ES-I3 (cell line): Measurements from ENCODE around the gene LAMTOR5.

Source experiments
- H3K36me3 ChIP-seq: 2 replicates; pipeline ENCODE4 v1.6.1; 2013; ENCODE audit warnings: mild to moderate bottlenecking, low read length, control low read depth, moderate library complexity; ENCODE audit not compliant: insufficient read depth
- H3K4me1 ChIP-seq: 2 replicates; pipeline ENCODE4 v1.6.1; 2013; ENCODE audit warnings: mild to moderate bottlenecking, control low read depth, low read length; ENCODE audit not compliant: insufficient read depth
- H3K9ac ChIP-seq: 2 replicates; pipeline ENCODE4 v1.6.1; 2013; ENCODE audit warnings: low read depth, mild to moderate bottlenecking, low read length, moderate library complexity
- H3K9me3 ChIP-seq: 2 replicates; pipeline ENCODE4 v1.6.1; 2013; ENCODE audit warnings: mild to moderate bottlenecking, low read length, moderate library complexity; ENCODE audit not compliant: control insufficient read depth, insufficient read depth

LAMTOR5 gene

DNA sequence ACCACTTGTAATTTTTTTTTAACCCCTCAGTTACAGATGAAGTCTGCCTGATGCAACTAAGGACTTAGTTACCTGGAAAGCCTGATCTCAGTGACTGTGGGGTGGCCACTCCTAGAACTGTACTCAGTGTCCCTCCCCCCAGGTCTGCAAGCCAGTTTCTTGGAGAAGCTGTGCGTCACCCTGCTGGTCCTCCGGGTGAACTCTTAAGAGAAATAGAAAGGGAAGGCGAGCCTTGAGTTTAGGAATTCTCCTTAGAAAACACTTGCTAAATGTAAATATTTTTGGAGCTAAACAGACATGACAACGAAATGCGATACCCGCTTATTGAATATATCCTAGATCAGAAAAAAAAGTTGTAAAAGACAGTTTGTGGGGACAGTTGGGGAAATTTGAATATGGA, 17.4 kb downstream of the LAMTOR5 start:
- no peaks in the 10 kb centered on the region for H3K9me3 ChIP-seq
- H3K4me1 ChIP-seq = peaks cover 12% of the 10 kb centered on the region; the same call in 1 of the 2 replicates
- 0 out of 2 replicates have a peak, but pooled peaks cover 2% of the 10 kb centered on the region for H3K36me3 ChIP-seq
- H3K9ac ChIP-seq = no peak overlapping the region

DNA sequence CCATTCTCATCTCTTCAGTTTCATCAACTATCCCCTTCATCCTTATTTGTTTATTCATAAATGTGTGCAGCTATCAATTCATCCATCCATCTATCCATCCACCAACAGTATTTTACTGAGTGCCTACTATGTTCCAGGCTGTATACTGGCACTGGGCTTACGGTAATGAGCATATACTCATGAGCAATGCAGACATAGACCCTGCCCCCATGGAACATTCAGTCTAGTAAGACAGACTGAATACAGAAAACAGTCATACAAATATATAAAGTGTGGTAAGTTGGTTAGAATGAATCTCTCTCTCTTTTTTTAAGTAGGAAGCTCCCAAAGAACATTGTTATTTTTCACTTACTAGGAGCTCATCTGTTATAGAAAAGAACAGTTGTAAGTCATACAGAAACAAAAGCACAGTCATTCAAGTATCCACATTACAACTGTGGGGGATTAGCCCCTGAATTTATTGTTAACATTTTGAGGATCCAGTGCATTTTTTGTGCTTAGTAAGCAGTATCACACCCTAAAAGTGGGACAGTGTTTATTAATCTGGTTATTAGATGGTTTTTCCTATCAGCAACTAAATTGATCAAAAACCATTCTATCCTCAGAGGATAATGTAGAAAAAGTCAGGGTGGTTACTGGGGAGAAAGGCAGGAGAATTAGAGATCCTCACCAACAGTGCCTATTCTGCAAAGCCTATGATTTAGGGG, 20.3 kb downstream of the LAMTOR5 start:
- Histone ChIP-seq H3K36me3 (peaks cover 6% of the 10 kb centered on the region), H3K9me3 (no peaks in the 10 kb centered on the region), H3K9ac (no peak overlapping the region), H3K4me1 (peaks cover 12% of the 10 kb centered on the region; the same call in 1 of the 2 replicates)

DNA sequence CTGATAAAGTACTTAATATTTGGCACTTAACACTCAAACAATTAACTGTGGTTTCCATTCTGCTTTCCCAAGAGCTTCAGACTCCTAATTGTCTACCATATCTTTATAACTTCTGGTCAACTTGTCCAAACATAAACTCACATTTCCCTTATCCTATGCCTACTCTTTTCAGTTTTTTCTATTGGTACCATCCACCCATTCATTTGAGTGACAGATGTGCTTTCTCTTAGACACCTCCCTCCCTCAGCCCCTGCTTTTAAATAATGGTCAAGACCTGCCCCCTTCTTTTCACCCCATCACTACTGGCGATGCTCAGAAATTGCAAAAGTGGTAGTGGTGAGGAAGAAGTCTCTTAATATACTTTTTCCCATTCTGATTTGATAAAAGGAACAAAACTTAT, 22.1 kb downstream of the LAMTOR5 start:
- Histone ChIP-seq H3K9ac (no peak overlapping the region), H3K36me3 (peaks cover 10% of the 10 kb centered on the region), H3K9me3 (no peaks in the 10 kb centered on the region), H3K4me1 (peaks cover 7% of the 10 kb centered on the region; the same call in 1 of the 2 replicates)

DNA sequence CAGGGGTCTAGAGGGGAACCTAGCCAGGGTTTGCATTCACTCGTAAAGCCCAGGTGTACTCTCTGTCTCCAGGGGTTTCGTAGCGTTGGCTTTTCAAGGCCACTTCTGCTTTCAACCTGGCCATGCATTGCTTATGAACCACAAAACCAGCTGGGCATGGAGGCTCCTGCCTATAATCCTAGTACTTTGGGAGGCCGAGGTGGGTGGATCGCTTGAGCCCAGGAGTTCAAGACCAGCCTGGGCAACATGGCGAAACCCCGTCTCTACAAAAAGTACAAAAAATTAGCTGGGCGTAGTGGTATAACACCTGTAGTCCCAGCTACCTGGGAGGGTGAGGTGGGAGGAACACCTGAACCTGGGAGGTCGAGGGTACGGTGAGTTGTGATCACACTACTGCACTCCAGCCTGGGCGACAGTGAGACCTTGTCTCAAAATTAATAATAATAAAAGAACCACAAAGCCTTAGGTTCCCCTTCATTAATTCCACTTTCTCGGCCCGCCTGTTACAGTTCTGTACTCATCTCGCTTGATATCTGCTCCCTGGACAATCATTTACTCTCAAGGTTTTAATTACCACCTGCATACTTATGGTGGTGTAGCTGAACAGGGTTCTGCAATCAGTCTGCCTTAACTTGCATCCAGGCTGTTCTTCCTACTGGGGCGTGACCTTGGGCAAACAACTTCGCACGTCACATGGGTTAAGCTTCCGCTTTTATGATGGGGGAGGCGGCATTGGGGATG, 22.7 kb downstream of the LAMTOR5 start:
- Histone ChIP-seq H3K4me1 (peaks cover 3% of the 10 kb centered on the region; the same call in 1 of the 2 replicates), H3K36me3 (peaks cover 10% of the 10 kb centered on the region), H3K9ac (no peak overlapping the region), H3K9me3 (no peaks in the 10 kb centered on the region)

DNA sequence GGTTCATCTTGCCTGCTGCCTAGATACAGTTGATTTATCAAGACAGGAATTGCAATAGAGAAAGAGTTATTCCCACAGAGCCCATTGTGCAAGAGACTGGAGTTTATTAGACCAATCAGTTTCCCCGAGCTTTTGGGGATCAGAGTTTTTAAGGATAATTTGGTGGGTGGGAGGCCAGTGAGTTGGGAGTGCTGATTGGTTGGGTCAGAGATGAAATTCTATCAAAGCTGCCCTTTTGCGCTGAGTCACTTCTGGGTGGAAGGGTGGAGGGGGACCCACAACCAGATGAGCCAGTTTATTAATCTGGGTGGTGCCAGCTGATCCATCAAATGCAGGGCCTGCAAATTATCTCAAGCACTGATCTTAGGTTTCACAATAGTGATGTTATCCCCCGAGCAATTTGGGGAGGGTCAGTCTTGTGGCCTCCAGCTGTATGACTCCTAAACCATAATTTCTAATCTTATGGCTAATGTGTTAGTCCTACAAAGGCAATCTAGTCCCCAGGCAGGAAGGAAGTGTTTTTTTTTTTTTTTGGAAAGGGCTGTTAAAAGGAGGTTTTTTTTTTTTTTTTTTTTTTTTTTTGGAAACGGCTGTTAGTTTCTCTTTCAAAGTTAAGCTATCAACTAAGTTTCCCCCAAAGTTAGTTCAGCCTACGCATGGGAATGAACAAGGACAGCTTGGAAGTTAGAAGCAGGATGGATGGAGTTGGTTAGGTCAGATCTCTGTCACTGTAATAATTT, 24.1 kb downstream of the LAMTOR5 start:
- no peaks in the 10 kb centered on the region for H3K9me3 ChIP-seq
- no peak overlapping the region for H3K9ac ChIP-seq
- peaks cover 10% of the 10 kb centered on the region for H3K36me3 ChIP-seq
- H3K4me1 ChIP-seq = no peaks in the 10 kb centered on the region

DNA sequence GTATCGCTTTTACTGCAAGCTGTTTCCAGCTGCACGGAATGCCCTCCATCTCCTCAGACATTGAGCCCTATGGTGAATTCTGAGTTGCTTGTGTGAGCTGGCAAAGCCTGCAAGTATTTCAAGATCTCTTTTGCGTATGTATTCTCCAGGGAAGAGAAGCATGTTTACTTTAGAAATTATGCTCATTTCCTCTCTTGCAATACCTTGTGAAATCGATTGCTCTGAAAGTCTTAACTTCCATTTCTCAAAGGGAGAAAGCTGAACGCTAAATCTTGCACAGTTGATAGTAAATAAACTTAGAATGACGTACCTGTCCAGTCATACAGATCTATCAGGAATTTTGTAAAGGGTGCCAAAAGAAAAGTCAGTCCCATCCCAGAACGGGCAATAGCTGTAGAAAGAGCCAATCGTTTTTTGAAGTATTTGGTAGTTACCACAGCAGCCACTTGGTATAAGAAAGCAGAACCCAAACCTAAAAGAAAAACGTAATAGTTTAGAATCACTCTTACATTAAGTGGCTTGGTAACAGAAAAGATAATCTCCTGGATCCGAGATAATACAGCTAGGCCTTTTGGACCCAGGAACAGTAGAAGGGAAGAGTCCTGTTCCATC, 26.7 kb downstream of the LAMTOR5 start:
- Histone ChIP-seq H3K4me1 (no peaks in the 10 kb centered on the region), H3K9me3 (no peaks in the 10 kb centered on the region), H3K9ac (no peak overlapping the region), H3K36me3 (peaks cover 10% of the 10 kb centered on the region)

DNA sequence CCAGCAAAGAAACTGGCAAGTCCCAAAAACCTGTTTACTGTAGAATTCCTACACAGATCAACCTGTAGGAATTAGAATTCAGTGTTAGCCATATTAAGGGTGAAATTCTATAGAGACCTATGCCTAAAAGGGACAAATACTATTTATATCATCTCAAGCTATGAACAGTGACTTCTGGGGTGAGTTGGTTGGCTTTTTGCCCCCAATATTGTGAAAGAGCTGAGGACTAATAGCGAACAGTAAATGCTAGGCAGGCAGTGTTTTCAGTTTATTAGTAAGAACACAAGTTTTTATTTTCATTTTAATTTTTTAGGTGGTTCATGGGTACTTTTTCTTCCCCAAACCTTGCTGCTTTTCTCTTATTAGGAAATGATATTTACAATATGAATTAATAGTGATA, 32.0 kb downstream of the LAMTOR5 start:
- H3K4me1 ChIP-seq = no peaks in the 10 kb centered on the region
- H3K36me3 ChIP-seq = peaks cover 3% of the 10 kb centered on the region; the same call in 1 of the 2 replicates
- H3K9me3 ChIP-seq = no peaks in the 10 kb centered on the region
- H3K9ac ChIP-seq = no peak overlapping the region

DNA sequence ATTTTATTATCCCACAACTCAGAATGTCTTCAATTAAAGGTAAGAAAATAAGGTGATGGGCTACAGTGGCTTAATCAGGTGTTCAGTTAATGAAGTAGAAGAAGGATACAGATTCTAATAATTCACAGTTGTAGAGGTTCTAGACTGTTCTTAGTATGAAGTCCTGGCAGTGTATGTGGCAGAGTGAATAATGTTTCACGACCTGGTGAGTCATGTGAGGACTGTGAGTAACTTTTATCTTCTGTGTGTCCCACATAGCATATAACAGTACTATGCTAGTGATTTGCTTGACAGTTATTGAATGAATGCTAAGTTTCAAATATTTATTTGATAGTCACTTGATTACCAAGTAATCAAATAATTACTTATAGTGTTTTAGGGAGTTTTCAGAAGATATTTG, 36.7 kb downstream of the LAMTOR5 start:
- H3K4me1 ChIP-seq = no peaks in the 10 kb centered on the region
- H3K36me3 ChIP-seq = no peaks in the 10 kb centered on the region; the same call in 1 of the 2 replicates
- no peak overlapping the region for H3K9ac ChIP-seq
- H3K9me3 ChIP-seq = no peaks in the 10 kb centered on the region

DNA sequence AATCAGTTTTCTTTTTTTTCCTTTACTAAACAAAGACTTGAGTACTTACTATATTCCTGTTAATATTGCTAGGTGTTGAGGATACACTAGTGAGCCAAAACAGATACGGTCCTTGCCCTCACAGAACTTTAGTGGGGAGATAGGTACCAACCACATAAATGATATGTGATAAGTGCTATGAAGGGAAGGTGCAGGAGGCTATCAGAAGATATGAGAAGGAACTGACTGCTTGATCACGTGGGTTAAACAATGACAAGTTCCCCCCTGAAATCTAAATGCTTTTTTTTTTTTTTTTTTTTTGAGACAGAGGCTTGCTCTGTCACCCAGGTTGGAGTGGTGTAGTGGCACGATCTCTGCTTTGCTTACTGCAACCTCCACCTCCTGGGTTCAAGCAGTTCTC, 43.3 kb downstream of the LAMTOR5 start:
- Histone ChIP-seq H3K9me3 (no peaks in the 10 kb centered on the region), H3K9ac (no peak overlapping the region), H3K4me1 (no peaks in the 10 kb centered on the region), H3K36me3 (no peaks in the 10 kb centered on the region)

DNA sequence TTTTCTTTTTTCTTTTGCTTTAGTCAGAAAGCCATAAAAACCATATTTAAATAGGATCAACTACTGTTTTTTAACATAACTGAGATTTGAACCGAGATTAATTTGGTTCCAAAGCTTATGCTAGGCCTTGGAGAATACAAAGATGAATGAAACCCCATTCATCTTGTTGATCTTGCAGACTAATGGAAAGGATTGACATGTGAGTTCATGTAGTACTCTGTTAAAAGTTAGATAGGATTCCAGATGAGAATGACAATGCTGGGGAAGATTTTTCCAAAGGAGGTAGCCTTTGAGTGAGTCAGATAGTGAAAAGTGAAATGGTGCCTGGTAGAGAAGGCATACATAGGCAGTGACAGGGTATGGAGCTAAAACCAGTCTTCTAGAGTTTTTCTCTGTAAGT, 45.6 kb downstream of the LAMTOR5 start:
- Histone ChIP-seq H3K9ac (no peak overlapping the region), H3K4me1 (no peaks in the 10 kb centered on the region), H3K9me3 (no peaks in the 10 kb centered on the region), H3K36me3 (no peaks in the 10 kb centered on the region)

DNA sequence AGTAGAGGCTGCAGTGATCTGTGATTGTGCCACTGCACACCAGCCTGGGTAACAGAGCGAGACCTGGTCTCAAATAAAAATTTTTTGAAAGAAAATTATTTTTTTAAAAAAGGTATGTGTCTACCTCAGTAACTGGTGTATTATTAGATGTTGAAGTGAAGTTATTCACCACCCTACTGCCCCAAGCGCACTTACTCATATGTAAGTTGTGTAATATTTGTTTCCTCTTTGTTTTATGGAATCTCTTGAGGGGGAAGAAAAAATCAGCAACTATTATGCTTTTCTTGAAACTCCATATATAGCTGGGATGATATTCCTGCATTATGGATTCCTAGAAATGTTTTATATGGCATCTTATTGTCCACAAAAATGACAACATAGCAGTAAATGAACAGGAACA, 47.1 kb downstream of the LAMTOR5 start:
- Histone ChIP-seq H3K36me3 (no peaks in the 10 kb centered on the region), H3K4me1 (no peaks in the 10 kb centered on the region), H3K9me3 (no peaks in the 10 kb centered on the region), H3K9ac (no peak overlapping the region)

DNA sequence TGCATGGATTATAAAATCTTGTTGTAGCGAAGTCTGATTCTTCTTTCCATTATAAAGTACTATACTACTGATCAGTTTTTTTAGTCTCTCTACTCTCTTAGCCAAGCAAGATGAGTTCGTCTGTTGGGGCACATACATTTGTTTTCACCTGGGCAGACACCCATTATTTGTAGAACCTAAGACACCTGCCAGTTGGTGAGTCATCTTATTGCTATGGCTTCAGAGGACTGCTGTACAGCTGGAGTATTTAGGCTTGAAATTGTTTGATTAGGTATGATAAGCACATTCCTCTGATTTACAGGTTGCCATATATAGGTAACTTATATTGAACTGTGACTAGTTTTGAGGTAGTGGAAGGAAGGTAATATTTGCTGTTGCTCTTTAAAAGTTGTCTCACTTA, 51.1 kb downstream of the LAMTOR5 start:
- Histone ChIP-seq H3K4me1 (no peaks in the 10 kb centered on the region), H3K36me3 (no peaks in the 10 kb centered on the region; the same call in 1 of the 2 replicates), H3K9ac (no peak overlapping the region), H3K9me3 (no peaks in the 10 kb centered on the region)

DNA sequence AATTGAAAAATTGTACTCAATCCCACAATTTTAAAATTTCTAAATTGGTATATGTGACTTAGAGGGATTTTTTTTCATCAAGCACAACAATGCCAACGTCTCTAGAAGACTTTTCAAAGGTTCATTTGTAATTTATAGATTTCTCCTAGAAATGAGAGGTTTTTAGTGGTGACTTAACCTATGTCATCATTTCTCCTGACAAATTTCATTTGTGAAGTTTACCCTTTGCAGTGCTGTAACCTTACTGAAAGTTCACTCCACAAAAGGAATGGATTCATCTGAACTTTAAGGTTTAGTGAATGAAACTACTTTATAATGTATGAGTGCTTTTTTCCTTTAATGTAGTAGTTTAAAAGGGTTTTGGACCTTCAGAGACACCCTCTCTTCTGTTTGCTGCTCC, 52.2 kb downstream of the LAMTOR5 start:
- no peaks in the 10 kb centered on the region for H3K9me3 ChIP-seq
- no peak overlapping the region for H3K9ac ChIP-seq
- H3K36me3 ChIP-seq = no peaks in the 10 kb centered on the region; the same call in 1 of the 2 replicates
- H3K4me1 ChIP-seq = no peaks in the 10 kb centered on the region
